Activated naive CD4-positive, alpha-beta T cell treated with anti-CD3 and anti-CD28 coated beads, Interleukin-2, amount 10 ng/mL, durations not matched to agents 7 days and 5 days (primary cell): ENCODE results near the gene TRMT112.

Source experiments
- CTCF ChIA-PET: fragments of 350-600 bp; sonication (Branson Sonifier 250); formaldehyde crosslinking; loops from one replicate; lab custom pipeline; 2021; ENCODE audit warnings: antibody characterized with exemption; lab: Charles Lee
- DNase-seq: peaks from one replicate; pipeline ENCODE4 v3.0.0-alpha.2; 2020
- H3K27ac Mint-ChIP-seq: one replicate; pipeline ENCODE4 v1.8.0; 2021; ENCODE audit warnings: mild to moderate bottlenecking, moderate library complexity, mixed read lengths
- H3K27me3 Mint-ChIP-seq: one replicate; pipeline ENCODE4 v1.8.0; 2021; ENCODE audit warnings: mild to moderate bottlenecking, mixed read lengths
- H3K36me3 Mint-ChIP-seq: one replicate; pipeline ENCODE4 v1.8.0; 2021; ENCODE audit warnings: mixed read lengths
- H3K4me1 Mint-ChIP-seq: one replicate; pipeline ENCODE4 v1.8.0; 2021; ENCODE audit warnings: mixed read lengths
- H3K4me3 Mint-ChIP-seq: one replicate; pipeline ENCODE4 v1.8.0; 2021; ENCODE audit warnings: mild to moderate bottlenecking, moderate library complexity, mixed read lengths
- H3K9me3 Mint-ChIP-seq: one replicate; pipeline ENCODE4 v1.8.0; 2021; ENCODE audit warnings: mixed read lengths

The TRMT112 gene

DNA sequence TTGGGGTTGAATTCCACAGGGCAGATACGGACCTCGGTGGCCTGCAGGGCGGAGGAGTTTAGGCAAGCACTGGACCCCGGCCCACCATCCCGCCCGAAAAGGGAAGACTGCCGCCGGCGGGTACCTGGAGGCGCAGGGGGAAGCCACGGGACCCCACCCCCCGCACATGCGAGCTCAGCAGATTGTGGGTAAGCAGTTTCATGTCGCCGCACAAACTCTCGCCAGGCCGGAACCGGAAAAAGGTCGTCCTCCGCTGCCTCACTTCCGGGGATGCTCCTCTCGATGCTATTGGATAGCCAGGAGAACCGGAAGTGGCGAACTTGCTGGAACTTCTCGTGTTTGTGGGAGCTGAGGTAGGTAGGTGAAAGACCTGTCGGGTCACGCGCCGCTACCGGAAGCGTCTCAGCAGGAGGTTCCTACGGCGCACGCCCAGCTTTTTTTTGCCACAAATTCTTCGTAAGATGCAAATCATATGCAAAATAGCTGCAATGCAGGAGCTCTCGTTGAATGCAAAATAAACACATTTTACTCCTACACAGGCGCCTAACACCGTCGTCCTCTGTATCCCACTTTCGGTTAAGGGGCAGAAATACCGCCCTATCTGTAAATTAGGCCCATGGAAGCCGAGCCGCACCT, at the start of gene TRMT112:
TRMT112 (minus strand) TSS at position 235 of the 636 bp plus-strand sequence; CDS start at position 202, 33 bp downstream.
- peaks cover 46% of the 10 kb centered on the region for H3K36me3 Mint-ChIP-seq
- H3K4me3 Mint-ChIP-seq: peak within 1 kb of the TSS; percentile 97
- CTCF ChIA-PET: interaction anchor here (0.6 to 3.3 kb wide), 23 partner anchors 10 to 1588 kb away, joined by 3 to 46 read pairs (median 6); partner anchors contain the start of genes CATSPERZ, CCDC88B, ESRRA and FERMT3

GRCh38 chr11:64366751-64367150, 49.4 kb upstream of the TRMT112 start:
- Mint-ChIP-seq H3K9me3 (no peaks in the 10 kb centered on the region), H3K4me3 (no peak overlapping the region), H3K27me3 (no peaks in the 10 kb centered on the region), H3K4me1 (peaks cover 3% of the 10 kb centered on the region), H3K36me3 (peaks cover 45% of the 10 kb centered on the region), H3K27ac (no peak overlapping the region)
- CTCF ChIA-PET: no interaction called here
- no peak for DNase-seq

More for the DNA sequence above, at the start of gene TRMT112:
- Mint-ChIP-seq H3K27ac (peak within 1 kb of the TSS; percentile 100), H3K9me3 (no peaks in the 10 kb centered on the region), H3K27me3 (no peaks in the 10 kb centered on the region), H3K4me1 (peaks cover 62% of the 10 kb centered on the region)
- peak; percentile 99 for DNase-seq

- CTCF ChIA-PET: no interaction called here
- H3K27me3 Mint-ChIP-seq: no peaks in the 10 kb centered on the region
- H3K9me3 Mint-ChIP-seq: no peaks in the 10 kb centered on the region
- H3K4me1 Mint-ChIP-seq: peaks cover 16% of the 10 kb centered on the region
- peaks cover 52% of the 10 kb centered on the region for H3K36me3 Mint-ChIP-seq
- H3K27ac Mint-ChIP-seq: no peak overlapping the region
- DNase-seq: no peak
- H3K4me3 Mint-ChIP-seq: no peak overlapping the region
These were observed 47.6 kb upstream of the TRMT112 start for GRCh38 chr11:64364911-64365310.

DNA sequence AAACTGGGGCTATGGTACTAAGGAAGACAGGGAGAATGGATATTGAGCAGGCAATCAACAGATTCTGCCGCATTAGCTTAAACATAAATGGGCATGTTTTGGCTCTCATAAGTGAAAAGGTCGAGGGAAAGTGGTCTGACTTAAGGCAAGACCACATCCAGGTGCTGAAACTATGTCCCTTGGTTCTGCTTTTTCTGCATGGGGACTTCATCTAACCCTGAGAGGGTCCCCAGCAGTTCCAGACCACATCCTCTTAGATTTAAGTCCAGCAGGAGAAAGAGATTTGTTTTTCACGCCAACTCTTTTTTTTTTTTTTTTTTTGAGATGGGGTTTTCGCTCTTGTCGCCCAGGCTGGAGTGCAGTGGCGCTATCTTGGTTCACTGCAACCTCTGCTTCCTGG, 47.1 kb upstream of the TRMT112 start:
- Mint-ChIP-seq H3K36me3 (peaks cover 53% of the 10 kb centered on the region), H3K9me3 (no peaks in the 10 kb centered on the region), H3K4me1 (peaks cover 21% of the 10 kb centered on the region), H3K4me3 (no peak overlapping the region), H3K27ac (no peak overlapping the region), H3K27me3 (no peaks in the 10 kb centered on the region)
- no peak for DNase-seq
- CTCF ChIA-PET: no interaction called here

GRCh38 chr11:64362339-64362738, 45.0 kb upstream of the TRMT112 start:
- Mint-ChIP-seq H3K9me3 (no peaks in the 10 kb centered on the region), H3K4me1 (peaks cover 31% of the 10 kb centered on the region), H3K27ac (no peak overlapping the region), H3K4me3 (no peak overlapping the region), H3K27me3 (no peaks in the 10 kb centered on the region), H3K36me3 (peaks cover 48% of the 10 kb centered on the region)
- CTCF ChIA-PET: no interaction called here
- no peak for DNase-seq

GRCh38 chr11:64361659-64362058, 44.3 kb upstream of the TRMT112 start:
- Mint-ChIP-seq H3K27me3 (no peaks in the 10 kb centered on the region), H3K27ac (no peak overlapping the region), H3K36me3 (peaks cover 46% of the 10 kb centered on the region), H3K9me3 (no peaks in the 10 kb centered on the region), H3K4me3 (no peak overlapping the region), H3K4me1 (peaks cover 35% of the 10 kb centered on the region)
- DNase-seq: no peak
- CTCF ChIA-PET: interaction anchor here (0.6 to 4.0 kb wide), 3 partner anchors 12 to 290 kb away, joined by 3 to 22 read pairs (median 3); no protein-coding TSS in a partner anchor

DNA sequence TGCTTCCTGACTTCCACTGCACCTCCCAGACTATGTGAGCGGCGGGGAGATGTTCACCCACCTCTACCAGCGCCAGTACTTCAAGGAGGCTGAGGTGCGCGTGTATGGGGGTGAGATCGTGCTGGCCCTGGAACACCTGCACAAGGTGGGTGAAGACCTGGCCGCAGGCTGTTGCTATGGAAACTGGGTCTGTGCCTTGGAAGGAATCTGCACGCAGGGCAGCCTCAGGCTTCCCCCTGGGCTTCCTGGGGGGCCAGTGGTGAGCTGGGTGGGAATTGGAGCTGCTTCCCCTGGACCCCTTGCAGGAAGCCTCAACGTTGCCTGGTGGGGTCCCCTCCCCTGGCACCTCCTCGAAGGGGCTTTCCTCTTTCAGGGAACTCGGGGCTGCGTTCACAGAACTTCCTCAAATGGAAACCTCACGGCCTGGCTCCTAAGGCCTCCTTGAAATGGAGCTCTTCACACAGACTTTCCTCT, 43.1 kb upstream of the TRMT112 start:
- no peak for DNase-seq
- peaks cover 41% of the 10 kb centered on the region for H3K36me3 Mint-ChIP-seq
- H3K27ac Mint-ChIP-seq: no peak overlapping the region
- H3K9me3 Mint-ChIP-seq: no peaks in the 10 kb centered on the region
- peak overlapping the region; percentile 89 for H3K4me3 Mint-ChIP-seq
- no peaks in the 10 kb centered on the region for H3K27me3 Mint-ChIP-seq
- CTCF ChIA-PET: interaction anchor here (0.9 to 4.0 kb wide), 7 partner anchors 13 to 294 kb away, joined by 3 to 22 read pairs (median 3); partner anchors contain the start of genes PRDX5 and TRMT112
- H3K4me1 Mint-ChIP-seq: peaks cover 39% of the 10 kb centered on the region

GRCh38 chr11:64359712-64360445, 42.5 kb upstream of the TRMT112 start:
- Mint-ChIP-seq H3K36me3 (peaks cover 38% of the 10 kb centered on the region), H3K27me3 (no peaks in the 10 kb centered on the region), H3K27ac (peak overlapping the region; percentile 85), H3K4me3 (peak overlapping the region; percentile 89), H3K4me1 (peaks cover 39% of the 10 kb centered on the region), H3K9me3 (no peaks in the 10 kb centered on the region)
- CTCF ChIA-PET: interaction anchor here (0.8 to 4.0 kb wide), 8 partner anchors 13 to 295 kb away, joined by 3 to 22 read pairs (median 4); partner anchors contain the start of genes PRDX5 and TRMT112
- peak; percentile 59 for DNase-seq

DNA sequence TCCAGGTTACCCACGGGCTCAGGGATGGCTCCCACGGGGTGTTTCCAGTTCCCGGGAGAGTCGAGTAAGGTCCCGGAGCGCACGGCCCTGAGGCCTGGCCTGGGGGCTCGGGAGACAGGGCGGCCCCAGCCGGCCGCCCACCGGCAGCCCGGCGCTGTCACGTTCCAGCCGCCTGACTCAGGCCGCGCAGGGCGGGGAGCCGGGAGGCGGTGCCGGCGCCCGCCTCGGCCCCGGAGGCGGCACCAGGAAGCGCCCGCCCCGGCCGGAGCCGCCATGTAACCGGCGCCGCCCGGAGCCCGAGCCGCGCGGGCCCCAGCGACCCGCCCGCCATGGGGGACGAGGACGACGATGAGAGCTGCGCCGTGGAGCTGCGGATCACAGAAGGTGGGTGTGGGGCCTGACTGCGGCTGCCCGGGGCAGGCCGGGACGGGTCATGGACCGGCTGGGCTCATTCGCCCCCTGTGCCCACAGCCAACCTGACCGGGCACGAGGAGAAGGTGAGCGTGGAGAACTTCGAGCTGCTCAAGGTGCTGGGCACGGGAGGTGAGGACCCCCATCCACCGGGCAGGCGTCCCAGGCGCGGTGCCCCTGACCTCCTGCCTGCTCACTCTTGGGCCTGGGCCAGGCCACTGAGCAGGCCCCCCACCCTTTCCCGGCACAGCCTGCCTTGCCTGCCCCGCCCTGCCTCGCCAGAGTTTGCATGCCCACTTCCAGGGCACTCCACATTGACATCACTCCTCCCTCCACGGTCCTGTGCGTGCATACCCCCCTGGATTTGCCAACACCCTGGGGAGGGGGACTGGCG, 41.8 kb upstream of the TRMT112 start, which contains the start of gene RPS6KA4:
RPS6KA4 (plus strand) TSS at position 256 of the 805 bp plus-strand sequence; CDS start at position 330, 74 bp downstream.
- Mint-ChIP-seq H3K27me3 (no peaks in the 10 kb centered on the region), H3K4me1 (peaks cover 39% of the 10 kb centered on the region), H3K4me3 (peak within 1 kb of the TSS; percentile 89), H3K36me3 (peaks cover 34% of the 10 kb centered on the region), H3K9me3 (no peaks in the 10 kb centered on the region), H3K27ac (peak within 1 kb of the TSS; percentile 85)
- DNase-seq: peak; percentile 68
- CTCF ChIA-PET: interaction anchor here (0.8 to 4.0 kb wide), 7 partner anchors 13 to 295 kb away, joined by 3 to 22 read pairs (median 4); partner anchors contain the start of genes PRDX5 and TRMT112

DNA sequence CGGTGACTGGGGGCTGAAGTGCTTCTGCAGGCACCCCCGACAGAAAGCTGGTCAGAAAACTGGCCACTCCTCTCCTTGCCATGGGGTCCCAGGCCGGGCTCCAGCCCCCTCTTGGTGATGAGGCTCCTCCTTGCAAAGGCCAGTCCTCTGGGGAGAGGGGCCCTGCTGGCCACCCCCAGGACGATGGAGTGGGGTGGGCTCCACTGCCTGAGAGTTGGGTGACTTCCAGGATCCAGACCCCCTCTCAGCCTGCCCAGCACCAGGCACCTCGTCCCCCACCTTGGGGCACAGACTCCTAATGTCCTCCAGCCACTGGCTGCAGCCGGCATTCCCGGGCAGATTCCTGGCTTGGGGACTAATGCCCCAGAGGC, 41.2 kb upstream of the TRMT112 start:
- Mint-ChIP-seq H3K36me3 (peaks cover 31% of the 10 kb centered on the region), H3K4me1 (peaks cover 39% of the 10 kb centered on the region), H3K9me3 (no peaks in the 10 kb centered on the region), H3K4me3 (peak overlapping the region; percentile 69), H3K27me3 (no peaks in the 10 kb centered on the region), H3K27ac (peak overlapping the region; percentile 76)
- CTCF ChIA-PET: interaction anchor here (1.8 to 4.0 kb wide), 2 partner anchors 27 to 293 kb away, joined by 4 to 22 read pairs; no protein-coding TSS in a partner anchor
- no peak for DNase-seq

DNA sequence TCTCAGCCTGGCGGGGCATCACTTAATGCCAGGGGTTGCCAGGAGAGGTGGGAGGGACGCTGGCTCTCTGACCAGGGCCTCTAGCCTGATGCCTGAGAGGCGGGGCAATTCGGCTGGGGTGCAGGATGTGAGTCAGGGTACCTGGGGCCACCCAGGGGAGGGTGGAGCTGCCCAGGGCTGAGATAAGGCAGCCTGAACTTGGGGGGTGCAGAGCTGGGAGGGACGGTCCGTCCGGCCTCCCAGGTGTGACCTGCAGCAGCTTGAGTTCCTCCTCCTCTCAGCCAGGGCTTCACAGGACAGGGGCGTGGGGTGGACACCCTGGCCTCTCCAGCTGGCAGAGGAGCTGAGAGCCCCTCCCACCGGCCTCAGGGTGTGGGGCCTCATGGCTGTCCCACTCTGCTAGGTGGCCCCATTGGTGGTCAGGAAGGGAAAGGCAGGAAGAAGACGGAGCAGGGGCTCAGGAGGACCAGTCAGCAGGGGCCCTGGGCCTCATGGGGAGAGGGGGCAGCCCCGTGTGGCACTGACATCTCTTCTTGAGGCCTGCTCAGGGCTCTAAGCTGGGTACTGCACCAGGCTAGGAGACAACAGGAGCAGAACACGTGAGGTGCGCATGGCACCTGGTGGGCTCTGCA, 40.7 kb upstream of the TRMT112 start:
- H3K4me1 Mint-ChIP-seq: peaks cover 39% of the 10 kb centered on the region
- DNase-seq: peak; percentile 58

GRCh38 chr11:64357446-64357845, 40.1 kb upstream of the TRMT112 start:
- no peaks in the 10 kb centered on the region for H3K9me3 Mint-ChIP-seq
- H3K27me3 Mint-ChIP-seq: no peaks in the 10 kb centered on the region
- no peak for DNase-seq
- CTCF ChIA-PET: interaction anchor here (1.6 to 6.6 kb wide), 5 partner anchors 16 to 152 kb away, joined by 4 to 42 read pairs (median 9); partner anchors contain the start of genes CCDC88B, ESRRA and PRDX5
- peaks cover 27% of the 10 kb centered on the region for H3K36me3 Mint-ChIP-seq
- H3K27ac Mint-ChIP-seq: peak overlapping the region; percentile 76
- H3K4me1 Mint-ChIP-seq: peaks cover 39% of the 10 kb centered on the region
- H3K4me3 Mint-ChIP-seq: no peak overlapping the region

More for the DNA sequence above, 40.7 kb upstream of the TRMT112 start:
- Mint-ChIP-seq H3K4me3 (peak overlapping the region; percentile 69), H3K36me3 (peaks cover 28% of the 10 kb centered on the region), H3K27ac (peak overlapping the region; percentile 76), H3K9me3 (no peaks in the 10 kb centered on the region), H3K27me3 (no peaks in the 10 kb centered on the region)
- CTCF ChIA-PET: interaction anchor here (1.6 to 6.6 kb wide), 4 partner anchors 17 to 293 kb away, joined by 4 to 42 read pairs (median 14); partner anchors contain the start of gene CCDC88B
